Natural killer cell (primary cell): ENCODE data around the gene UPK3B. TPM values are rescaled to one million over a fixed set of nuclear protein-coding genes. Genes with fewer than 3 reads are reported as not detected.
"Not testable (repeated sequence)": the region's sequence is repeated elsewhere in the genome, so short reads cannot be mapped to it uniquely, and the experiment has no call there.

Source experiments
- ATAC-seq, 3 donors: fragments of 150-1000 bp in 2 of 3; fragments of 200-7000 bp in 1 of 3; cut with Tn5 transposase; 1 replicate in 1 of 3; 2 replicates in 2 of 3; pipeline ENCODE4 v1.10.0; 2021; ENCODE audit warnings: mild to moderate bottlenecking in 2 of 3, moderate library complexity in 2 of 3
- DNase-seq, 2 donors: peaks; one replicate each; pipeline versions ENCODE4 v3.0.0 to v3.0.0-alpha.2; 2013 to 2021; ENCODE audit warnings: mixed read lengths in 1 of 2
- H3K27ac ChIP-seq: one replicate; pipeline ENCODE4 v1.5.1; 2013; ENCODE audit warnings: mild to moderate bottlenecking, low read length
- H3K27me3 ChIP-seq: one replicate; pipeline ENCODE4 v1.6.1; 2013; ENCODE audit warnings: low read length; ENCODE audit not compliant: control insufficient read depth, insufficient read depth
- H3K36me3 ChIP-seq: one replicate; pipeline ENCODE4 v1.6.1; 2013; ENCODE audit warnings: low read length; ENCODE audit not compliant: control insufficient read depth, insufficient read depth
- H3K4me1 ChIP-seq: one replicate; pipeline ENCODE4 v1.6.1; 2013; ENCODE audit warnings: low read length; ENCODE audit not compliant: control insufficient read depth, insufficient read depth
- H3K4me3 ChIP-seq: one replicate; pipeline ENCODE4 v1.5.1; 2013; ENCODE audit warnings: low read length
- H3K9me3 ChIP-seq: one replicate; pipeline ENCODE4 v1.6.1; 2013; ENCODE audit warnings: low read length; ENCODE audit not compliant: control insufficient read depth, insufficient read depth
- H3K27ac Mint-ChIP-seq, 2 donors: one replicate each; pipeline ENCODE4 v1.8.0; 2022; ENCODE audit warnings: mild to moderate bottlenecking in 2 of 2, mixed read lengths in 2 of 2, moderate library complexity in 1 of 2
- H3K27me3 Mint-ChIP-seq, 2 donors: one replicate each; pipeline ENCODE4 v1.8.0; 2022; ENCODE audit warnings: low read depth in 2 of 2, mixed read lengths in 2 of 2
- H3K36me3 Mint-ChIP-seq: one replicate; pipeline ENCODE4 v1.8.0; 2022; ENCODE audit warnings: mixed read lengths
- H3K4me1 Mint-ChIP-seq, 2 donors: one replicate each; pipeline ENCODE4 v1.8.0; 2022; ENCODE audit warnings: mixed read lengths in 2 of 2
- H3K4me3 Mint-ChIP-seq: one replicate; pipeline ENCODE4 v1.8.0; 2022; ENCODE audit warnings: mild to moderate bottlenecking, moderate library complexity, mixed read lengths
- H3K9me3 Mint-ChIP-seq, 2 donors: one replicate each; pipeline ENCODE4 v1.8.0; 2022; ENCODE audit warnings: mixed read lengths in 2 of 2
- WGBS: methylation state at CpG from one replicate; pipeline ENCODE4 v1.1.7; 2013; ENCODE audit warnings: missing lambda C conversion rate; ENCODE audit not compliant: insufficient coverage; 5-methylcytosine and 5-hydroxymethylcytosine counted together
- intact Hi-C: fragments of 100-400 bp; cut with micrococcal nuclease; formaldehyde crosslinking; loops from one replicate; pipeline ENCODE4 v1.14.2; 2022
- total RNA-seq, 4 donors: library from RNA; stranded (reverse); fragments of 120-200 nt in 1 of 4; gene quantifications; one replicate each; pipeline versions ENCODE4 v1.2.3 to v1.2.4, GENCODE V29; 2013 to 2022

Gene UPK3B
- total RNA-seq, 3 donors from 2014 or later (not counting 1 experiment from before 2014, with no cell fraction given) = 3.3 to 5.3 (median 3.3) TPM

DNA sequence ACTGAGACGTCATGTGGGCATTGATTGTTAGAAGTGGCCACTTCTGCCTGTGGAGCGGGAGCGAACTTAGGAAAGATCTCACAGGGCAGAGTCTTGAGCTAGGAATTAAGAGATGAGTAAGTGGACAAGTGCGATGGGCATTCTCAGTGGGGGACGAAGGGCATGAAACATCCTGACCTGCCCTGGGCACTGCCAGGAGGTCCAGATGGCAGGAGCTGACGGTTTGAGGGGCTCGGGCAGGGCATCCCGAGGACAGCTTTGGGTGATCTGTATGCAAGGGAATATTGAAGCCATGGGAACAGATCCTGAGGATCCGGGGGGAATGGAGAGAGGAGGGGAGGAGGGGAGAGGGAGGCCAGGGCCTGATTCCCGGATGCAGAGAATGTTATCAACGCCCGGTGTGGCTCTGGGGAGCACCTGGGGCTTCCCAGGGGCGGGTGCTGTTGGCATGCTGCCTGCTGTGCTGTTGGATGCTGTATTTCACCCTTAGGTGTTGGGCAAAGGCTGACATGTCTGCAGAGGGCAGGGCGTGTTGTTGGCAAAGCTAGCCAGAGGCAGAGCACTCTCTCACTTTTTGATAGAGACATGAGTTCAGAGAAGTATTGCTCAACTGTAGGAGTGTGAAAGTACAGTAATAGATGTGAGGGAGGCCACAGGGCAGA, 42.5 kb upstream of the UPK3B start:
- WGBS = 94% methylated on average over 9 of the region's 14 CpGs
- H3K9me3 Mint-ChIP-seq, intact Hi-C loops, H3K27ac Mint-ChIP-seq, H3K36me3 Mint-ChIP-seq, H3K4me3 ChIP-seq, H3K4me3 Mint-ChIP-seq, H3K4me1 Mint-ChIP-seq, H3K36me3 ChIP-seq, H3K4me1 ChIP-seq, H3K9me3 ChIP-seq, H3K27me3 ChIP-seq, H3K27me3 Mint-ChIP-seq, H3K27ac ChIP-seq, DNase-seq: not testable (repeated sequence)
- ATAC-seq = peak in 1 of 3 donors; percentile 5

DNA sequence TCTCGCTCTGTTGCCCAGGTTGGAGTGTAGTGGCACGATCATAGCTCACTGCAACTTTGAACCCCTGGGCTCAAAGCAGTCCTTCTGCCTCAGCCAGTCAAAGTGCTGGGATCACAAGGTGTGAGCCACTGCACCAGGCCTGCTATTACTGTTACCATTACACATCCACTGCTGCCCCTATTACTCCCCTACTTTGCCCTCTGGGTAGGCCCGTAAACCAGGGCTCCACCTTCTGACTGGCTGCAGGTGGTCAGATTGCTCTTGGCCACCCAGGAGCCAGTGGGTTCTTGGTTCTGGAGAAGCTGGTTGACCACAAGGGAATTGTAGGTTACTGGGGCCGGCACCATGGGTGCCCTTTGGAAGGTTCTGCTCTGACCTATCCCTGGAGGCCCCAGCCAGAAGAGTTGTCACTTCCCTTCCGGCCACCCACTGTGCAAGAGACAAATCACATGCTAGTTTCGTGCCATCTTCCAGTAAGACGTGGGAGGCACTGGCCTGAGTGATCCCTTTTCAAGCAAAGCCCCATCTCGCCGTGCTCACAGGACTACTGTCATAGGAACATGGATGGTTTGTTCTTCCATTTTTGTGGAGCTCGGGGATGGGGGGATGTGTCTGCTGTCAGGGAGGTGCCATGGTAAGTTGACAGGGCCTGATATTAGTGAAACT, 38.7 kb upstream of the UPK3B start:
- H3K9me3 Mint-ChIP-seq, H3K4me3 Mint-ChIP-seq, H3K9me3 ChIP-seq, H3K4me1 Mint-ChIP-seq, H3K4me1 ChIP-seq, H3K27ac Mint-ChIP-seq, intact Hi-C loops, H3K36me3 Mint-ChIP-seq, ATAC-seq, H3K27me3 ChIP-seq, H3K27ac ChIP-seq, DNase-seq, H3K27me3 Mint-ChIP-seq, H3K4me3 ChIP-seq, H3K36me3 ChIP-seq: not testable (repeated sequence)
- 96% methylated on average over 8 of the region's 10 CpGs for WGBS

DNA sequence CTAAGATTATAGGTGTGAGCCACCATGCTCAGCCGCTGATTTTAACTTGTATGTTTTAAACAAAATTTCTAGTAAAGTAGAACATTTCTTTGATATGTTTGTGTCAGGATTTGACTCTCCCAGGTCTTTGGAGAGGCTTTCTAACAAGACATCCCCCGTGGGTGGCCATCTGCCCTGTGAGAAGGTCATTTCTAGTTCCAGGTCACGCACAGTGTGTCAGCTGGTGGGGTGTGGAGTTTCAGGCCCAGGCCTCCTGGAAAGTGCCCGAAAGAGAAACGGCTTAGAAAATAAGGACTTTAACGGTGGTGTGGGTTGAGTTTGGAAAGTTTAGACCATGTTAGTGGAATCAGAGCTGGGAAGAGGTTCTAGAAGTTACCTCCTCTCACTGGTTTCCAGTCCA, 37.3 kb upstream of the UPK3B start:
- WGBS = no CpG with 5 or more reads among the region's 6 CpGs
- H3K4me1 Mint-ChIP-seq, H3K27ac ChIP-seq, ATAC-seq, H3K4me3 ChIP-seq, H3K36me3 Mint-ChIP-seq, H3K27ac Mint-ChIP-seq, intact Hi-C loops, H3K9me3 Mint-ChIP-seq, H3K4me1 ChIP-seq, DNase-seq, H3K9me3 ChIP-seq, H3K27me3 Mint-ChIP-seq, H3K36me3 ChIP-seq, H3K27me3 ChIP-seq, H3K4me3 Mint-ChIP-seq: not testable (repeated sequence)

DNA sequence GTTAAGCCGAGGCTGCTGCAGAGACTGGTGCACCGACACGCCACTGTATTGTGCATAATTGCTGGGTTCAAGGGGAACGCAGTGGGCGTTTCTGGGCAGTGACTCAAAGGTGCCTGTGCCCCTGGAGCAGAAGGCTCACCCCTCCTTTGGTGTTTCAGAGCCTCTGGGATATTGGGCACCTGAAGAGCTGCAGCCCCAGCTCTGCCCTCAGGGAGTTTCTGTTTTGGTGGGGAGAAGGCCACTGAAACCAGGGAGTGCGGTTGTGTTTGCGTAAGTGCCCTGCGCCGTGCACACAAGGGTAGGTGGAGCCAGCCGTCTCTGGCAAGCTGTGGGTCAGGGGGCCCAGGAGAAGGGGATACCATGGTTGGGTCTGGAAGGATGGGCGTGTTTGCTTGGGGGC, 34.1 kb upstream of the UPK3B start:
- H3K9me3 Mint-ChIP-seq, H3K4me1 Mint-ChIP-seq, intact Hi-C loops, H3K9me3 ChIP-seq, H3K4me3 ChIP-seq, ATAC-seq, DNase-seq, H3K4me3 Mint-ChIP-seq, H3K27me3 ChIP-seq, H3K27ac Mint-ChIP-seq, H3K4me1 ChIP-seq, H3K27ac ChIP-seq, H3K36me3 Mint-ChIP-seq, H3K27me3 Mint-ChIP-seq, H3K36me3 ChIP-seq: not testable (repeated sequence)
- WGBS = no CpG with 5 or more reads among the region's 11 CpGs

DNA sequence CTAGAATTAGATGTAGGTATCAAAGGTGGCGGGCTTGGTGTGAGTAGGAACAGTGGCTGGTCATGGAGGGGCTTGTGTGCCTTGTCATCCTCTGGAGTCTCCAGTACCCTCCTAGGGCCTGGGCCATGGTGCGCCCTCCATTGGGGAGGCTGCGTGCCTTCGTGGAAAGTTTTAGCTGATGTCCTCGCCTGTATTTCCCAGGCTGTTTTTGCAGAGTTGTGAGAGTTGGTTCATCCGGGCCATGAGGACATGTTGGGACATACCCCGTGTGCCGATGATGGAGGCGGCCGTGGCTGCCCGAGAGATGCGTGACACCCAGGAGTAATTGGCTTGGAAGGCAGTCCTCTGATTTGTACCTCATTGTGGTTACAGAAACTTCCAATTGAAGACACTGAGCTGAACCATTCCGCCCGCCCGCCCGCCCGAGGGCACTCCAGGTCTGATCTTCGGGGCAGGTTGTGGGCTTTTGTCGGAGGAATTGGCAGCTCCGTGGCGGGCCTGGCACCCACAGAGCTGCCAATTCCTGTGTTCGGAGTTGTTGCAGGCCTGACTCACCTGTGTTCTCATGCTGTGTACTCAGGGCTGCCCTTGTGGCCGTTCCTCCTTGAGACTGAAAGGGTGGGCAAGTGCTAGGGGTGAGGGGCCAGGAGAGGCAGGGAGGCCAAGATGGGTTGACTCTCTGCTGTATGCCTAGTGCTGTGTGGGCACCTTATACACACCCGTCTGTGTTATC, 33.4 kb upstream of the UPK3B start:
- H3K27me3 Mint-ChIP-seq, H3K4me1 ChIP-seq, H3K27me3 ChIP-seq, H3K27ac Mint-ChIP-seq, H3K27ac ChIP-seq, H3K36me3 ChIP-seq, H3K4me3 ChIP-seq, intact Hi-C loops, DNase-seq, H3K4me1 Mint-ChIP-seq, H3K9me3 ChIP-seq, H3K4me3 Mint-ChIP-seq, H3K9me3 Mint-ChIP-seq, H3K36me3 Mint-ChIP-seq, ATAC-seq: not testable (repeated sequence)
- WGBS = 98% methylated on average over 15 of the region's 24 CpGs

DNA sequence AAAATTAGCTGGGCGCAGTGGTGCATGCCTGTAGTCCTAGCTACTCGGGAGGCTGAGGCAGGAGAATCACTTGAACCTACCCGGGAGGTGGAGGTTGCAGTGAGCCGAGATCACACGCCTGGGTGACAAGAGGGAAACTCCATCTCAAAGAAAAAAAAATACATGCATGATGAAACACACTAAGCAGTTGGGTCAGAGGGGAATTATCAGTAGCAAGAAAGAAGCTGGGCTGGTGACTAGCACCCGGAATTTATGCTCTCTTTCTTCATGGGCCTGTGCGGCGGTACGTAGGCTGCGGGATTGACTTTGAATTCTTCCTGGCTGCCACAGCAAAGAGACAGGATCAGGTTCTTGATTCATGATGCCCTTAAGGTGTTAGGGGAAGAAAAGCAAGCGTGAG, 30.7 kb upstream of the UPK3B start:
- ATAC-seq, H3K27ac ChIP-seq, H3K27me3 Mint-ChIP-seq, H3K27me3 ChIP-seq, DNase-seq, H3K4me3 Mint-ChIP-seq, H3K4me1 ChIP-seq, intact Hi-C loops, H3K36me3 ChIP-seq, H3K27ac Mint-ChIP-seq, H3K4me3 ChIP-seq, H3K9me3 ChIP-seq, H3K4me1 Mint-ChIP-seq, H3K36me3 Mint-ChIP-seq, H3K9me3 Mint-ChIP-seq: not testable (repeated sequence)
- 82% methylated on average over 5 of the region's 11 CpGs for WGBS

DNA sequence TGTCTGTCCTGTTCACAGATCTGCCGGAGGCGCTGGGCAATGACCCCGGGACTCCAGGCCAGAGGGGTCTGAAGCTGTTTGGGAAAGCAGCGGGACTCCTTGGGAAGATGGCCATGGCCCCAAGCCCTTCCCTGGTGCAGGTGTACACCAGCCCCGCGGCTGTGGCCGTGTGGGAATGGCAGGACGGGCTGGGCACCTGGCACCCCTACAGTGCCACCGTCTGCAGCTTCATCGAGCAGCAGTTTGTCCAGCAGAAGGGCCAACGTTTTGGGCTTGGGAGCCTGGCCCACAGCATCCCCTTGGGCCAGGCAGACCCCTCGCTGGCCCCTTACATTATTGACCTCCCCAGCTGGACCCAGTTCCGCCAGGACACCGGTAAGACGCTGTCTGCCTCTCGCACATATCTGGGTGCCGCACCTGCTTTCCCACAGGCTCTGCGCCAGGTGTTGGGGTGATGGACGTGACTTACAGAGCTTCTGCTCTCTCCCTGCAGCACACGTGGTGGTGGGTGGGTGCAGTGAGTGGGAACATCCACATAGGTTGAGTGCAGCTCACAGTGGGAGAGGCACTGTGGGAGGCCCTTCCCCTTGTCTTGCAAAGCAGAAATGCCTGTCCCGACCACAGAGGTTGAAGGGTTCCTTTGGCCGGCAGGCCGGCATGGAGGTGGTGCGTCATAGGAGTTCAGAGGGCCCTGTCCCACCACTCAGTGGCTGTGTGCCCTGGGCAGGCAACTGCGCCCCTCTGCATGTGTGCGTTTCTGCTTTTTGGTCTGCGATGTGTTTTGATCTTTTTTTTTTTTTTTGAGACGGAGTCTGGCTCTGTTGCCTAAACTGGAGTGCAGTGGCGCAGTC, 29.7 kb upstream of the UPK3B start:
- H3K9me3 ChIP-seq, H3K27me3 ChIP-seq, H3K4me3 ChIP-seq, H3K27ac ChIP-seq, DNase-seq, H3K9me3 Mint-ChIP-seq, H3K27me3 Mint-ChIP-seq, H3K4me1 ChIP-seq, H3K4me3 Mint-ChIP-seq, H3K36me3 ChIP-seq, ATAC-seq, H3K36me3 Mint-ChIP-seq, H3K27ac Mint-ChIP-seq, H3K4me1 Mint-ChIP-seq, intact Hi-C loops: not testable (repeated sequence)
- 95% methylated on average over 20 of the region's 29 CpGs for WGBS
